Large intestine (tissue), 3 donors: ENCODE results near the gene ZNF530. TPM values are rescaled to one million over a fixed set of nuclear protein-coding genes. Genes with fewer than 3 reads are reported as not detected.

Experiments used
- DNase-seq, 2 donors: peaks; one replicate each; pipeline versions ENCODE4 v3.0.0 to v3.0.0-alpha.2; 2013
- H3K27ac ChIP-seq: one replicate; pipeline ENCODE4 v1.5.1; 2013; ENCODE audit warnings: low read length
- H3K27me3 ChIP-seq: 2 replicates; pipeline ENCODE4 v1.6.1; 2013; ENCODE audit warnings: low read length; ENCODE audit not compliant: control insufficient read depth, insufficient read depth
- H3K36me3 ChIP-seq: 2 replicates; pipeline ENCODE4 v1.6.1; 2013; ENCODE audit warnings: low read length; ENCODE audit not compliant: control insufficient read depth, insufficient read depth
- H3K4me1 ChIP-seq: one replicate; pipeline ENCODE4 v1.6.1; 2013; ENCODE audit warnings: low read length; ENCODE audit not compliant: control insufficient read depth, insufficient read depth
- H3K4me3 ChIP-seq: one replicate; pipeline ENCODE4 v1.5.1; 2013; ENCODE audit warnings: low read length
- H3K9me3 ChIP-seq: one replicate; pipeline ENCODE4 v1.6.1; 2013; ENCODE audit warnings: mild to moderate bottlenecking, low read depth, low read length, moderate library complexity; ENCODE audit not compliant: control insufficient read depth
- WGBS: methylation state at CpG from one replicate; pipeline ENCODE4 v1.1.5; 2013; ENCODE audit warnings: low lambda C conversion rate; ENCODE audit not compliant: insufficient coverage; 5-methylcytosine and 5-hydroxymethylcytosine counted together
- polyA plus RNA-seq: library from polyadenylated mRNA; unstranded; fragments of 120-200 nt; gene quantifications from one replicate; pipeline ENCODE4 v1.2.1, GENCODE V29; 2013

ZNF530 gene
- polyA plus RNA-seq, 1 donor, result 4.1 TPM

- H3K36me3 ChIP-seq, result peaks cover 46% of the 10 kb centered on the region
- no CpG with 5 or more reads among the region's 4 CpGs for WGBS
Observed at GRCh38 chr19:57642396-57643046, 42.8 kb downstream of the ZNF530 start.

GRCh38 chr19:57643734-57644133 lies 44.0 kb downstream of the ZNF530 start:
- DNase-seq, result no peak
- Histone ChIP-seq H3K36me3 (peaks cover 40% of the 10 kb centered on the region), H3K27me3 (no peaks in the 10 kb centered on the region), H3K9me3 (peaks cover 37% of the 10 kb centered on the region), H3K4me1 (no peaks in the 10 kb centered on the region), H3K27ac (no peak overlapping the region), H3K4me3 (no peak overlapping the region)

More at GRCh38 chr19:57642396-57643046, 42.8 kb downstream of the ZNF530 start:
- no peaks in the 10 kb centered on the region for H3K4me1 ChIP-seq
- peaks cover 47% of the 10 kb centered on the region for H3K9me3 ChIP-seq
- no peaks in the 10 kb centered on the region for H3K27me3 ChIP-seq
- no peak overlapping the region for H3K27ac ChIP-seq
- no peak for DNase-seq
- no peak overlapping the region for H3K4me3 ChIP-seq

- Histone ChIP-seq H3K4me1 (no peaks in the 10 kb centered on the region), H3K9me3 (peaks cover 10% of the 10 kb centered on the region), H3K36me3 (no peaks in the 10 kb centered on the region), H3K4me3 (no peak overlapping the region), H3K27me3 (no peaks in the 10 kb centered on the region), H3K27ac (no peak overlapping the region)
- WGBS, result no CpG with 5 or more reads among the region's 6 CpGs
- no peak for DNase-seq
Observed at GRCh38 chr19:57648331-57649003, 48.8 kb downstream of the ZNF530 start.

GRCh38 chr19:57651654-57651996 lies 51.9 kb downstream of the ZNF530 start:
- Histone ChIP-seq H3K4me1 (no peaks in the 10 kb centered on the region), H3K36me3 (no peaks in the 10 kb centered on the region), H3K27ac (no peak overlapping the region), H3K9me3 (no peaks in the 10 kb centered on the region), H3K4me3 (no peak overlapping the region), H3K27me3 (no peaks in the 10 kb centered on the region)
- DNase-seq, result no peak
- WGBS, result no CpG with 5 or more reads among the region's 6 CpGs

- H3K9me3 ChIP-seq, result no peaks in the 10 kb centered on the region
- DNase-seq, result no peak
- no peak overlapping the region for H3K27ac ChIP-seq
- 100% methylated on average over 1 of the region's 2 CpGs for WGBS
- H3K27me3 ChIP-seq, result no peaks in the 10 kb centered on the region
- no peak overlapping the region for H3K4me3 ChIP-seq
- no peaks in the 10 kb centered on the region for H3K36me3 ChIP-seq
- H3K4me1 ChIP-seq, result no peaks in the 10 kb centered on the region
Observed at GRCh38 chr19:57653689-57654088, 54.0 kb downstream of the ZNF530 start.

GRCh38 chr19:57655443-57655842 lies 55.8 kb downstream of the ZNF530 start:
- Histone ChIP-seq H3K9me3 (no peaks in the 10 kb centered on the region), H3K4me3 (no peak overlapping the region), H3K36me3 (no peaks in the 10 kb centered on the region), H3K27ac (no peak overlapping the region), H3K27me3 (peaks cover 2% of the 10 kb centered on the region), H3K4me1 (no peaks in the 10 kb centered on the region)
- no peak for DNase-seq
- no CpG with 5 or more reads among the region's 1 CpG for WGBS

GRCh38 chr19:57656346-57656745 lies 56.7 kb downstream of the ZNF530 start:
- Histone ChIP-seq H3K4me3 (no peak overlapping the region), H3K27me3 (peaks cover 2% of the 10 kb centered on the region), H3K4me1 (no peaks in the 10 kb centered on the region), H3K36me3 (no peaks in the 10 kb centered on the region), H3K9me3 (no peaks in the 10 kb centered on the region), H3K27ac (no peak overlapping the region)
- no peak for DNase-seq
- 100% methylated on average over 1 of the region's 1 CpG for WGBS

Other genes starting within 250 kb of the ZNF530 start
- 11.1 TPM for gene ZNF304, start 248.6 kb upstream of the ZNF530 start, polyA plus RNA-seq
- gene TRAPPC2B, start 236.3 kb upstream of the ZNF530 start, polyA plus RNA-seq, result 19.6 TPM
- gene ZNF547, start 236.3 kb upstream of the ZNF530 start, polyA plus RNA-seq, result 5.7 TPM
- 28.1 TPM for gene ZNF548, start 210.0 kb upstream of the ZNF530 start, polyA plus RNA-seq
- 8.9 TPM for gene ZNF17, start 188.7 kb upstream of the ZNF530 start, polyA plus RNA-seq
- gene ZNF749, start 164.6 kb upstream of the ZNF530 start, polyA plus RNA-seq, result 15.5 TPM
- gene VN1R1, start 142.7 kb upstream of the ZNF530 start, polyA plus RNA-seq, result 2.8 TPM
- 12.2 TPM for gene ZNF772, start 122.3 kb upstream of the ZNF530 start, polyA plus RNA-seq
- gene ZNF419, start 112.1 kb upstream of the ZNF530 start, polyA plus RNA-seq, result 13.6 TPM
- gene ZNF773, start 99.9 kb upstream of the ZNF530 start, polyA plus RNA-seq, result 11.8 TPM
- gene ZNF549, start 72.5 kb upstream of the ZNF530 start, polyA plus RNA-seq, result 11.8 TPM
- gene ZNF550, start 40.0 kb upstream of the ZNF530 start, polyA plus RNA-seq, result 16.2 TPM
- gene ZNF416, start 21.0 kb upstream of the ZNF530 start, polyA plus RNA-seq, result 6.0 TPM
- 8.7 TPM for gene ZIK1, start 15.7 kb upstream of the ZNF530 start, polyA plus RNA-seq
- gene ZNF134, start 14.4 kb downstream of the ZNF530 start, polyA plus RNA-seq, result 18.3 TPM
- 23.8 TPM for gene ZNF211, start 33.3 kb downstream of the ZNF530 start, polyA plus RNA-seq
- gene ZSCAN4, start 69.0 kb downstream of the ZNF530 start, polyA plus RNA-seq, result 0.25 TPM
- gene ZNF551, start 82.1 kb downstream of the ZNF530 start, polyA plus RNA-seq, result 11.3 TPM
- gene ZNF154, start 109.3 kb downstream of the ZNF530 start, polyA plus RNA-seq, result 20.3 TPM
- 15.9 TPM for gene ZNF671, start 127.7 kb downstream of the ZNF530 start, polyA plus RNA-seq
- gene ZNF776, start 146.9 kb downstream of the ZNF530 start, polyA plus RNA-seq, result 21.3 TPM
- 18.6 TPM for gene ZNF586, start 169.8 kb downstream of the ZNF530 start, polyA plus RNA-seq
- gene ZNF552, start 215.0 kb downstream of the ZNF530 start, polyA plus RNA-seq, result 40.9 TPM
- 21.3 TPM for gene ZNF587B, start 230.4 kb downstream of the ZNF530 start, polyA plus RNA-seq
- 61.1 TPM for gene ZNF587, start 250.0 kb downstream of the ZNF530 start, polyA plus RNA-seq